G401 (cell line): ENCODE results near the gene ARHGEF38. TPM values are rescaled to one million over a fixed set of nuclear protein-coding genes. Genes with fewer than 3 reads are reported as not detected.

Experiments
- total RNA-seq: library from RNA; depleted of rRNA; stranded (reverse); fragments of >200 nt; shearing (Covaris generic); gene quantifications from 2 replicates; pipeline ENCODE4 v1.2.3, GENCODE V29; 2014; rRNA removed

ARHGEF38 gene
- total RNA-seq, 1 experiment from 2014 or later = not detected

Other genes with a start within 250 kb of the ARHGEF38 start
- gene PPA2, start 78.6 kb upstream of the ARHGEF38 start, total RNA-seq = 203 and 214 TPM in 2 replicates
- 15.3 and 30.1 TPM in 2 replicates for gene INTS12, start 156.1 kb downstream of the ARHGEF38 start, total RNA-seq
- 22.2 and 45.4 TPM in 2 replicates for gene GSTCD, start 156.2 kb downstream of the ARHGEF38 start, total RNA-seq